ENCODE data around the gene CHST8. TPM values are rescaled to one million over a fixed set of nuclear protein-coding genes. Genes with fewer than 3 reads are reported as not detected.

Gene CHST8
- total and polyA plus RNA-seq, 4 donors, result 0.05 to 0.07 TPM; not detected in 2

DNA sequence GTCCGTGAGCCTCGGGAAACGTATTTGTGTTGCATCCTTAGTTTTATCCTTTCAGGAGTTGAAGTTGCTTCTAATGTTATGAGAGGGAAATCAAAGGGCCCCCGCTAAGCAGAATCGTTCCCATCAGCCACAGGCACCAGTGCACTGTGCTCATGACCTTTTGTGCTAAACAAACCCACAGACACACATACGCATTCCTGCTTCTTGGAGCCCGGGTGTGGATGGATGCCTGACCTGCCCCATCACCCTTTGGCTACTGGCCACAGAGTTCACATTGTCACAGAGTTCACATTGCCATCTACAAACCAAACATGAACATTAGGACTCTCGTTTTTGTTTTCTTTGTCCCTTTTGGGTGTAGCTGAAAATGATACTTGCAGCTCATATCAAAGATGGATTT, 47.2 kb downstream of the CHST8 start:
- H3K9ac ChIP-seq (ENCODE audit: low read depth in 1 of 2, low read length in 2 of 2), result no peak overlapping the region
- no peaks in the 10 kb centered on the region for H3K9me3 ChIP-seq (ENCODE audit: control insufficient read depth in 4 of 4, low read length in 3 of 4)
- peaks cover 0 to 5% (median 0%) of the 10 kb centered on the region in 4 donors for H3K27me3 ChIP-seq (ENCODE audit: control insufficient read depth in 4 of 4, insufficient read depth in 4 of 4, low read length in 3 of 4)
- WGBS, result 55% methylated on average over 8 of the region's 8 CpGs
- H3K4me1 ChIP-seq (ENCODE audit: control insufficient read depth in 4 of 4, insufficient read depth in 4 of 4, low read length in 3 of 4), result no peaks in the 10 kb centered on the region
- H3K36me3 ChIP-seq (ENCODE audit: control insufficient read depth in 4 of 4, insufficient read depth in 3 of 4, low read depth in 1 of 4, low read length in 3 of 4), result no peaks in the 10 kb centered on the region
- no peak overlapping the region for H3K27ac ChIP-seq (ENCODE audit: low read depth in 1 of 2, low read length in 2 of 2)
- DNase-seq (ENCODE audit: low spot score), result no peak
- no peak overlapping the region for H3K4me3 ChIP-seq (ENCODE audit: low read depth in 1 of 3, low read length in 3 of 3)
- TF ChIP-seq HNF4A (conservative IDR thresholded peaks at IDR 0.05) (peak in 1 of 2 donors; percentile 24), RAD21 (IDR thresholded peaks at IDR 0.05) (no peak), SP1 (IDR thresholded peaks at IDR 0.05) (no peak), FOXA2 (IDR thresholded peaks at IDR 0.05) (no peak), JUND (IDR thresholded peaks at IDR 0.05) (no peak), RXRA (IDR thresholded peaks at IDR 0.05) (peak; percentile 36 to 43)
- TF ChIP-seq, protein P1, sequence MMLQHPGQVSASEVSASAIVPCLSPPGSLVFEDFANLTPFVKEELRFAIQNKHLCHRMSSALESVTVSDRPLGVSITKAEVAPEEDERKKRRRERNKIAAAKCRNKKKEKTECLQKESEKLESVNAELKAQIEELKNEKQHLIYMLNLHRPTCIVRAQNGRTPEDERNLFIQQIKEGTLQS (IDR thresholded peaks at IDR 0.05), result no peak
- TF ChIP-seq, protein P2, sequence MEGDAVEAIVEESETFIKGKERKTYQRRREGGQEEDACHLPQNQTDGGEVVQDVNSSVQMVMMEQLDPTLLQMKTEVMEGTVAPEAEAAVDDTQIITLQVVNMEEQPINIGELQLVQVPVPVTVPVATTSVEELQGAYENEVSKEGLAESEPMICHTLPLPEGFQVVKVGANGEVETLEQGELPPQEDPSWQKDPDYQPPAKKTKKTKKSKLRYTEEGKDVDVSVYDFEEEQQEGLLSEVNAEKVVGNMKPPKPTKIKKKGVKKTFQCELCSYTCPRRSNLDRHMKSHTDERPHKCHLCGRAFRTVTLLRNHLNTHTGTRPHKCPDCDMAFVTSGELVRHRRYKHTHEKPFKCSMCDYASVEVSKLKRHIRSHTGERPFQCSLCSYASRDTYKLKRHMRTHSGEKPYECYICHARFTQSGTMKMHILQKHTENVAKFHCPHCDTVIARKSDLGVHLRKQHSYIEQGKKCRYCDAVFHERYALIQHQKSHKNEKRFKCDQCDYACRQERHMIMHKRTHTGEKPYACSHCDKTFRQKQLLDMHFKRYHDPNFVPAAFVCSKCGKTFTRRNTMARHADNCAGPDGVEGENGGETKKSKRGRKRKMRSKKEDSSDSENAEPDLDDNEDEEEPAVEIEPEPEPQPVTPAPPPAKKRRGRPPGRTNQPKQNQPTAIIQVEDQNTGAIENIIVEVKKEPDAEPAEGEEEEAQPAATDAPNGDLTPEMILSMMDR (IDR thresholded peaks at IDR 0.05; ENCODE audit: low read depth, low read length, missing input control), result no peak
- TF ChIP-seq, protein P3, sequence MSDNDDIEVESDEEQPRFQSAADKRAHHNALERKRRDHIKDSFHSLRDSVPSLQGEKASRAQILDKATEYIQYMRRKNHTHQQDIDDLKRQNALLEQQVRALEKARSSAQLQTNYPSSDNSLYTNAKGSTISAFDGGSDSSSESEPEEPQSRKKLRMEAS (IDR thresholded peaks at IDR 0.05), result no peak

DNA sequence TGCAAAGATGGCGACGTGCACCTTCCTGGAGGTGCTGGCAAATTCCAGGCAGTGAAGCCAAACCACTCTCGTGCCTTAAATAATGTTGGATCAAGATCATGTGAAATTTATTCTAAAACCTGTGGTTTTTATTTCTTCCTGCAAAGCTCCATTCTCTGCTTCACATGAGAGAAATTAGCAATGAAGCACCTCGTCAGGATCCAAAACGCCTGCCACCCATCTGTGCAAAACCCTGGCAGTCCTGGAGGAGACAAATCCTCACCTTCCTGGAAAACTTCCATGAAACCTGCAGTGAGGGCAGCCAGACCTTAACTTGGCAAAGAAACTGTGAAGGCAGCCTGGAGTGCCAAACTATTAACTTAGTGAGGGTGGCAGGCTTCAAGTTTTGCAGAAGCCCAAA, 47.6 kb downstream of the CHST8 start:
- Histone ChIP-seq H3K9ac (ENCODE audit: low read depth in 1 of 2, low read length in 2 of 2) (no peak overlapping the region), H3K36me3 (ENCODE audit: control insufficient read depth in 4 of 4, insufficient read depth in 3 of 4, low read depth in 1 of 4, low read length in 3 of 4) (no peaks in the 10 kb centered on the region), H3K27me3 (ENCODE audit: control insufficient read depth in 4 of 4, insufficient read depth in 4 of 4, low read length in 3 of 4) (peaks cover 0 to 5% (median 0%) of the 10 kb centered on the region in 4 donors), H3K4me1 (ENCODE audit: control insufficient read depth in 4 of 4, insufficient read depth in 4 of 4, low read length in 3 of 4) (no peaks in the 10 kb centered on the region), H3K27ac (ENCODE audit: low read depth in 1 of 2, low read length in 2 of 2) (no peak overlapping the region), H3K9me3 (ENCODE audit: control insufficient read depth in 4 of 4, low read length in 3 of 4) (no peaks in the 10 kb centered on the region), H3K4me3 (ENCODE audit: low read depth in 1 of 3, low read length in 3 of 3) (no peak overlapping the region)
- WGBS, result 82% methylated on average over 5 of the region's 5 CpGs
- TF ChIP-seq RXRA (IDR thresholded peaks at IDR 0.05), result no peak
- TF ChIP-seq FOXA1 (IDR thresholded peaks at IDR 0.05), result no peak
- TF ChIP-seq, protein P3 (IDR thresholded peaks at IDR 0.05), result no peak
- no peak for TF ChIP-seq GABPA (IDR thresholded peaks at IDR 0.05 in 1 of 2, conservative IDR thresholded peaks at IDR 0.05 in 1 of 2)
- TF ChIP-seq YY1 (IDR thresholded peaks at IDR 0.05), result no peak
- no peak for TF ChIP-seq FOXA2 (IDR thresholded peaks at IDR 0.05)
- TF ChIP-seq, protein P1 (IDR thresholded peaks at IDR 0.05), result no peak
- TF ChIP-seq HNF4A (conservative IDR thresholded peaks at IDR 0.05), result no peak
- TF ChIP-seq SP1 (IDR thresholded peaks at IDR 0.05), result no peak
- no peak for DNase-seq (ENCODE audit: low spot score)

DNA sequence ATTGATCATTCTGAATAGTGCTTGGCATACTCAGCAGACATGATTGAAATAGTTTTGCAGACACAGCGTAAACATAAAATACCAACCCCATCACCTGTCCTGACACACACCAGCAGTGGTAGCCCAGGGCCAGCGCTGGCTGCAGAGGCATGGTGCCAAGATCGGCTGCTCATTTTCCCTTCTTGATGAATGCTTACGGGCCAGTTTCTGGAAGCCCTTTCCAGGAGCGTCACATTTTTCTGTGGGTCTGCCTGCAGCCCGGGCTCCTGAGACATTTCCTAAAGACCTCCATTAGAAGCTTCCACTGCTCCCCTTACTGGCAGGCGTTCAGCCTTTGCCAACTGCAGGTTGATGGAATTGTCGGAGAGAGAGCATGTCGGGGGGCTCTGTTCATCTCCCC, 48.6 kb downstream of the CHST8 start:
- no peak overlapping the region for H3K27ac ChIP-seq (ENCODE audit: low read depth in 1 of 2, low read length in 2 of 2)
- no peak overlapping the region for H3K4me3 ChIP-seq (ENCODE audit: low read depth in 1 of 3, low read length in 3 of 3)
- WGBS, result 80% methylated on average over 9 of the region's 9 CpGs
- H3K9ac ChIP-seq (ENCODE audit: low read depth in 1 of 2, low read length in 2 of 2), result no peak overlapping the region
- H3K4me1 ChIP-seq (ENCODE audit: control insufficient read depth in 4 of 4, insufficient read depth in 4 of 4, low read length in 3 of 4), result no peaks in the 10 kb centered on the region
- H3K27me3 ChIP-seq (ENCODE audit: control insufficient read depth in 4 of 4, insufficient read depth in 4 of 4, low read length in 3 of 4), result peaks cover 0 to 5% (median under 1%) of the 10 kb centered on the region in 4 donors
- no peaks in the 10 kb centered on the region for H3K36me3 ChIP-seq (ENCODE audit: control insufficient read depth in 4 of 4, insufficient read depth in 3 of 4, low read depth in 1 of 4, low read length in 3 of 4)
- no peak for TF ChIP-seq GABPA (IDR thresholded peaks at IDR 0.05 in 1 of 2, conservative IDR thresholded peaks at IDR 0.05 in 1 of 2)
- TF ChIP-seq, protein P2 (IDR thresholded peaks at IDR 0.05; ENCODE audit: low read depth, low read length, missing input control), result no peak
- H3K9me3 ChIP-seq (ENCODE audit: control insufficient read depth in 4 of 4, low read length in 3 of 4), result no peaks in the 10 kb centered on the region
- no peak for DNase-seq (ENCODE audit: low spot score)
